Amniotic stem cell (primary cell): ENCODE results near the gene BRME1.
"Not testable (repeated sequence)": the region's sequence is repeated elsewhere in the genome, so short reads cannot be mapped to it uniquely, and the experiment has no call there.

Experiments
- DNase-seq: peaks from one replicate; lab custom pipeline; 2025; lab: John Stamatoyannopoulos, UW

BRME1 gene

GRCh38 chr19:13926715-13927114 lies 20.8 kb upstream of the BRME1 start:
- DNase-seq = no peak

DNA sequence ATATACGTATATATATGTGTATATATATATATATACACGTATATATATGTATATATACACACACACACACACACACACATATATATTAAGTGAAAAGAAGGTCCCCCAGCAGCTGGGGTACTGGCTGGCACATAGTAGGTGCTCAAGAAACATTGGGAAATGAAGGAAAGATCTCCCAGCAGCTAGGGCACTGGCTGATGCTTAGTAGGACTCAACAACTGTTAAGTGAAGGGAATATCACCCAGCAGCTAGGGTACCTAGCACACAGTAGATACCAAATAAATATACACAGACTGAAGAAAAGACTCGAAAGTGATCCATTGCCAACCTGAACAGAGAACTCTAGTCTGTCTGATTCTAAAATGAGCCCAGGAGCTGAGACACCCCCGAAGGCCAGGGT lies 20.1 kb upstream of the BRME1 start:
- no peak for DNase-seq

GRCh38 chr19:13923194-13923987 lies 17.5 kb upstream of the BRME1 start:
- DNase-seq = no peak

DNA sequence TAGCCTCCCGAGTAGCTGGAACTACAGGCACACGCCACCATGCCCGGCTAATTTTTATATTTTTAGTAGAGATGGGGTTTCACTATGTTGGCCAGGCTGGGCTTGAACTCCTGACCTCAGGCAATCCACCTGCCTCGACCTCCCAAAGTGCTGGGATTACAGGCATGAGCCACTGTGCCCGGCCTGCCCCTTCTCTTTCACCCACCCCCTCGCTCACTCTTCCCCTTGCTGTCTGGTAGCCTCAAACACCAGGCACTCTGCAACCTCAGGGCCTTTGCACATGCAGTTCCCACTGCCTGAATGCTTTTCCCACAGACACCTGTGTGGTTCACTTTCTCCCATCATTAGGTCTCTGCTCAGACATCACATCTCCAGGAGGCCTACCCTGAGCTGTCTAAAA lies 16.2 kb upstream of the BRME1 start:
- not testable (repeated sequence) for DNase-seq

DNA sequence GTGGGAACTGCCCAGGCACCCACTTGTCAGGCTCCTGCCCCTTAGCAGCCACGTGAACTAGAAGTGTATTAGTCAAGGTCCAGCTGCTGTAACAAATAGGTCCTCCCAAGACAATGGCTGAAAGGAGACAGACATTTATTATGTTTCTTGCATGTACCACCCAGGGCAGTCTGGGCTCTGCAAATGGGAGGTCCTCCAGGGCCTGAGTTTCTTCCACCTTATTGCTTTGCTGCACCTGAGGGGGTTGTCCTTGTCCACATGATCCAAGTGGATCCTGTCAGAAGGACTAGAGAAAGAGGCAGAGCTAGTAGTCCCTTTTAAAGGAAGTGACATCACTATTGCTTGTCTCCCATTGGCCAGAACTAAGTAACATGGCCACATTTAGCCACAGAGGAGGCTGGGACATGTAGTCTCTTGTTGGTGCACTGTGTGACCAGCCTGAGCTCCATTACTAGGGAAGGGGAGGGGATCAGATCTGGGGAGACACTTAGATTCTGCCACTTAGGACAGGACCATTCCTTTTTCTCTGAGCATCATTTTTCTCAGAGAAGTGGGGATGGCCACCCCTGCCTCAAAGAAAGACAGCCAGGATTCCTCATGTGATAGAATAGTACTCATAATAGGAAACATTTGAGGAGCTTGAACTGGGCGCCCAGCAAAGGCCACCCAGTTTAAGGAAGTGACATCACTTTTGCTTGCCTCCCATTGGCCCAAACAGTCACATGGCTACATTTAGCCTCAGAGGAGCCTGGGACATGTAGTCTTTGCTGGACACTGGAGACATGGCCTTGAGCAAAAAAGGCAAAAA lies 15.2 kb upstream of the BRME1 start:
- DNase-seq = no peak

GRCh38 chr19:13920524-13920923 lies 14.6 kb upstream of the BRME1 start:
- no peak for DNase-seq

DNA sequence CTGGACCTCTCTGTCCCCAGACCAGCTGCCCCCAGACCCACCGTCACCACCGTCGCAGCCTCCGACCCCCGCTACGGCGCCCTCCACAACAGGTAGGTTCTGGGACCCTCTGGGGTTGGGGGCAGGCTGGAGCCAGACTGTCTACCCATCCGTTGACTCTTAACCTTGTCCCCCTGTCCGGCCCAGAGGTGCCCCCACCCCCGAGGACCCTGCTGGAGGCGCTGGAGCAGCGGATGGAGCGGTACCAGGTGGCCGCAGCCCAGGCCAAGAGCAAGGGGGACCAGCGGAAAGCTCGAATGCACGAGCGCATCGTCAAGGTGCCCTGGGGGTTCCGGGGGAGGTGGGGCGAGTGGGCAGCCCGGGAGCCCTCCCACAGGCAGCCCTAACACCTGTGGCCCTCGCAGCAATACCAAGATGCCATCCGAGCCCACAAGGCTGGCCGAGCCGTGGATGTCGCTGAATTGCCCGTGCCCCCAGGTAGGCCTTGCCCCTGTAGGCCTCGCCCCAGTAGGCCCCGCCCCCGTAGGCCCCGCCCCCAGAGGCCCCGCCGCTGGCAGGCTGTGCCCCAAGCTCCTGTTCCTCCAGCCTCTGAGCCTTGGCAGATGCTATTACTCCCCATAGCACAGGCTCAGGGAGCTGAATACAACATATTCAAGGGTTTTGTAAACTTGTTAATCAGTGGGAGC lies 13.0 kb upstream of the BRME1 start:
- no peak for DNase-seq

DNA sequence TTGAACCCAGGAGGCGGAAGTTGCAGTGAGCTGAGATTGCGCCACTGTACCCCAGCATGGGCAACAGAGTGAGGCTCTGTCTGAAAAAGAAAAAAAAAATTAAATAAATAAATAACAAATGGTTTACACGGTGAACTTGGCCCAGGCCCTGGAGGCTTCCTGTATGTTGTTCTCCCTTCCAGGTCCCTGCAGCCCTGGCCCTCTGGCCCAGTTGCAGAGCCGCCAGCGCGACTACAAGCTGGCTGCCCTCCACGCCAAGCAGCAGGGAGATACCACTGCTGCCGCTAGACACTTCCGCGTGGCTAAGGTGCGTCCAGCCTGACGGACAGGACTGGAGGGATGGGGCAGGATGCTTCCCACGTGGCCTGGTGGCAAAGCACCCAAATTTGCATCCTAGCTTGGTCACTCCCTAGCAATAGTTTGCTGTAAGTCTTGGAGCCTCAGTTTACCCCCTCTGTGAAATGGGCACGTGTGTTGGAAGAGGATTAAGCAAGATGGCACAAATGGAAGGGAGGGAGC lies 12.0 kb upstream of the BRME1 start:
- DNase-seq = no peak

GRCh38 chr19:13914777-13915176 lies 8.9 kb upstream of the BRME1 start:
- DNase-seq = no peak

DNA sequence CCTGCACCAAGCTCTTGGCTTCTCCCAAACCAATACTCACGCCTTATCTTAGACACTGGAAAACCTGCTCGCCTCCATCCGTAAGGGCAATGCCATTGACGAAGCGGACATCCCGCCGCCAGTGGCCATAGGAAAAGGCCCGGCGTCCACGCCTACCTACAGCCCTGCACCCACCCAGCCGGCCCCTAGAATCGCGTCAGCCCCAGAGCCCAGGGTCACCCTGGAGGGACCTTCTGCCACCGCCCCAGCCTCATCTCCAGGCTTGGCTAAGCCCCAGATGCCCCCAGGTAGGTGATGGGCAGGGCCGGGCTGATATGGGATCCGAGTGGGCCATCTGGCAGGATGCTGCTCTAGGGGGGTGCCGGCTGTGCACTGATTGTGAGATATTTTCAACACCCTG lies 7.4 kb upstream of the BRME1 start:
- DNase-seq = no peak

DNA sequence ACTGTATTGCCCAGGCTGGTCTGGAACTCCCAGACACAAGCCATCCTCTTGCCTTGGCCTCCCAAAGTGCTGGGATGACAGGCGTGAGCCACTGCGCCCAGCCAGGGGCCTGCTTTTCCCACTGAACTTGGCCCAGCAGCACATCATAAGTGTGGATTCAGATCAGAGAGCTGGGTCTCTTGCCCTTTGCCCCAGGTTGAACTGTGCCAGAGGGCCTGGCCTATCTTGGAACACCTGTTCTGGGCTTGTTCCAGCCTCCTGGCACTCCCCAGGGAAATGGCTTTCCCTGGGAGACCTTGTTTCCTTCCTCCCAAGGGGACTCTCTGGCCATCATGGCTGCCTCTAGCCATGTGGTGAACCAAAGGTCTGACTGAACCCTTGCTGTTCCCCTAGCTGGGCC lies 3.5 kb upstream of the BRME1 start:
- no peak for DNase-seq

DNA sequence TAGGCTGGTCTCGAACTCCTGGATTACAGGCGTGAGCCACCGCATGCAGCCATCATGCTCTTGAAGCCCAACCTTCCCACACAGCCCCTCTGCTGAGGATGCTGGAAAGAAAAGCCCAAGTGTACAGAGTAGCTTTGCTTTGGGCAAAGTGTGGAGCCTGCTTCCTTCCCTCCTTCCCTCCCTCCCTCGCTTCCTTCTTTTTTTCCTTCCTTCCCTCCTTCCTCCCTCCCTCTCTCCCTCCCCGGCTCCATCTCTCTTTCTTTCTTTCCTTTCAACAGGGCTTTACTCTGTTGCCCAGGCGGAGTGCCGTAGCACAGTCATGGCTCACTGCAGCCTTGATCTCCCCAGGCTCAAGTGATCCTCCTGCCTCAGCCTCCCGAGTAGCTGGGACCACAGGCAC lies 2.8 kb upstream of the BRME1 start:
- DNase-seq = no peak

GRCh38 chr19:13906910-13907309 lies 993 bp upstream of the BRME1 start:
- no peak for DNase-seq

GRCh38 chr19:13906521-13906904 lies 596 bp upstream of the BRME1 start:
- DNase-seq = no peak

DNA sequence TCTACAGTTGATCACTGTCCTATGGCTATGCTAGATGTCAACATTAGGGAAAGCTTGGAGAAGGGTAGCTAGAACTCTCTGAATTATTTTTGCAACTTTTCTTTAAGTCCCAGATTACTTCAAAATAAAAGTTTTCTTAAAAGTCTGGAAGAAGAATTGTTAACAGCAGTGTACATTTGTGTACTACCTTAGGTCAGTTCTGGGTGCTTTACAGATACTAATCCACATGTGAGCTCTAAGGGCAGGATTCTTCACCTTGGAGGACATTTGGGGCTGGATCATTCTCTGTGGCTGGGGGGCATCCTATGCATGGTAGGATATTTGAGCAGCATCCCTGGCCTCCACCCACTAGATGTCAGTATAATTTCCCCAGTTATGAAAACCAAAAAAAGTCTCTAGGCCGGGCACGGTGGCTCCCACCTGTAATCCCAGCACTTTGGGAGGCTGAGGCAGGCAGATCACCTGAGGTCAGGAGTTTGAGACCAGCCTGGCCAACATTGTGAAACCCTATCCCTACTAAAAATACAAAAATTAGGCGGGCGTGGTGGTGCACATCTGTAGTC lies 2.8 kb downstream of the BRME1 start:
- DNase-seq = no peak

DNA sequence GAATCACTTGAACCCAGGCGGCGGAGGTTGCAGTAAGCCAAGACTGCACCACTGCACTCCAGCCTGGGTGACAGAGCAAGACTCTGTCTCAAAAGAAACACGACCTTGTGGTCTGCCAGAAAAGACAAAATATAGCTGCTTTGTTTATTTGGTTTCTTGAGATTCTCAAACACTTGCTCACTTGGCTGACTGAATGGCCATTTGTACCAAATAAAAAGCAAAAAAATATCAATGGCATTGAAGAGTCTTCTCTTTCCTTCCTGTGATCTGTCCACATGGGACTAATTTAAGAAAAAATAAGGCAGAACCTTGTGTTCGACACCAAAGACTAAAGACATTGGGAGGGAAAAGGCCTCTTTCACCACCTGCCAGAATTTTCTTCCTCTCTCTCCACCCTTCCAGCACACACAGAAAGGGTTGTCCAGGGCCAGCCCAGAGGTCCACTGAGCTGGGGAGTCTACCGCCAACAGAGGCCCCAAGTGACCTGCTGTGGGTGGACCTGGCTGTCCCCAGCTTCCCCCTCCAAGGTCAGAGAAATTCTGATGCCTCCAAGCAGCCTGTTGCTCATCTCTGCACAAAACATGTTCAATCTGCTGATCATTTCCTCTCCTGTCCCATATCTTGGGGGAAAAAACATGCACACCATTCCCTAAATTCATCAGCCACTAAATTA lies 5.9 kb downstream of the BRME1 start:
- DNase-seq = no peak

- DNase-seq = no peak
Measured at GRCh38 chr19:13899393-13899792, 6.5 kb downstream of the BRME1 start.

- DNase-seq = no peak
Measured at GRCh38 chr19:13896227-13896626, 9.7 kb downstream of the BRME1 start.

DNA sequence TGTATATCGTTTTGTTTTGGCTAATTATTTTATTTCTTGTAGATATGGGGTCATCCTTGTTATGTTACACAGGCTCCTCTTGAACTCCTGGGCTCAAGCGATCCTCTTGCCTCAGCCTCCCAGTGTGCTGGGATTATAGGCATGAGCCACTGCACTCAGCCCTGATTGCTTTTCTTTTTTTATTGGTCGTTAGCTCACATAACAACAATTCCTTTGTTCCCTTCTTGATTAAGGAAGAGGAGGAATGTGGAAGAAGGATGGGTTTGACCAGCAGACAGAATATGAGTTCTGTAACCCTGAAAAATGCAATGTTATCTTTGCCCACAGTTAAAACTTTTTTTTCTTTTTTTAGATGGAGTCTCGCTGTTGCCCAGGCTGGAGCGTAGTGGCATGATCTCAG lies 11.4 kb downstream of the BRME1 start:
- DNase-seq = no peak

- DNase-seq = no peak
Measured at GRCh38 chr19:13892870-13893269, 13.0 kb downstream of the BRME1 start.

DNA sequence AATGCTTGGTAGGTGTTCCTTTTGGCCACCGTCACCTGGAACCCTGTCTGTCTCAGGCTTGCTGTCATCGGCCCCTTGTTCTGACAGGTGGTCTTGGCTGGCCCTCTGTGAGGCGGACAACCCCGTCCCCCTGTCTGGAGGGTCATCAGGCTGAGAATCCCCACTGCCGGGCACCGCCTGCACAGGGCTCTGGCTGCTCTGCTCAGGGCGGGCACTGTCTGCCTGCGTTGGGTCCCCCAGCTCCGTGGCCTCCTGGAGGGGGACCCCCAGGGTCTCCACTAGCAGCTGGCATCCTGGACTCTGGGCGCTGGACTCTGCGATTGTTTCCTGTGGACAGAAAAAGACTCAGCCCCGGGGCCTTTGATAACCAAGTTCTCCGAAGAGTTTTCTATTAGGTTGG lies 15.8 kb downstream of the BRME1 start:
- DNase-seq = no peak

DNA sequence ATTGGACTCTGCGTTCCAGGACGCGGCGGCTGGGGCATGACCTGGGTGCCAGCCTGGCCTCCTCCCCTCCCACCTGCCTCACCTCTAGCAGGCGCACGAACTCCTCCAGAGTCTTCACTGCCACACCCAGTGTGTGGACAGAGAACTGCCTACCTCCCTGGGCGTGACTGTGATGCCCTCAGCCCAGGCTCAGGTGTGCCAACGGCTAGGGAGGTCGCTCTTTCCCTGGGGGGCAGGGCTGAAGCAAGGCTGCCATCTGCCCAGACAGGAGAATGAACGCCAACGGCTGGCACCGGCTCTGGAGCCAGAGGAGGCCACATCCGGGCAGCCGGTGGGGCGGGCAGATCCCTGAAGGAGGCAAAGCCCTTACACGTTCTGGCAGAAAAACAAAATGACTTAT lies 17.6 kb downstream of the BRME1 start:
- no peak for DNase-seq
